K562 (cell line): ENCODE measurements around the gene PAN2. TPM values are rescaled to one million over a fixed set of nuclear protein-coding genes. Genes with fewer than 3 reads are reported as not detected.
A peak's percentile ranks its signal among the peaks of the same experiment; 100 is the strongest.

ENCODE experiments used
- CEBPZ ChIP-seq: fragments of 150-350 bp; IDR thresholded peaks from 2 replicates; pipeline ENCODE4 v1.6.1; 2014; ENCODE audit warnings: low read depth, mild to moderate bottlenecking, low read length, borderline replicate concordance
- CHCHD3 ChIP-seq: fragments of 250-450 bp; sonication (Bioruptor Pico); IDR thresholded peaks from 2 replicates; pipeline ENCODE4 v2.1.2; 2022; ENCODE audit warnings: mild to moderate bottlenecking
- CHD2 ChIP-seq: IDR thresholded peaks from 2 replicates; pipeline ENCODE4 v1.6.1; 2011; ENCODE audit warnings: low read depth, low read length
- DACH1 ChIP-seq: fragments of 450-650 bp; IDR thresholded peaks from 2 replicates; pipeline ENCODE4 v1.6.1; 2018; ENCODE audit not compliant: partially characterized antibody
- FOXA1 ChIP-seq: fragments of 450-650 bp; IDR thresholded peaks from 2 replicates; pipeline ENCODE4 v1.6.1; 2016; ENCODE audit warnings: mild to moderate bottlenecking, borderline replicate concordance
- GATAD2A ChIP-seq: fragments of 450-650 bp; IDR thresholded peaks from 2 replicates; pipeline ENCODE4 v1.6.1; 2017
- HIVEP1 ChIP-seq: fragments of 250-450 bp; sonication (Bioruptor Pico); IDR thresholded peaks from 2 replicates; pipeline ENCODE4 v1.4.0; 2020; ENCODE audit warnings: mild to moderate bottlenecking
- HOMEZ ChIP-seq: fragments of 250-450 bp; sonication (Bioruptor Pico); IDR thresholded peaks from 2 replicates; pipeline ENCODE4 v1.4.0; 2020; ENCODE audit warnings: mild to moderate bottlenecking, moderate library complexity
- NR3C1 ChIP-seq: sonication (generic); formaldehyde crosslinking; IDR thresholded peaks from 2 replicates; pipeline ENCODE4 v1.8.1; 2022; ENCODE audit warnings: missing genetic modification reagents
- PHF8 ChIP-seq: fragments of 200-600 bp; sonication (generic); IDR thresholded peaks from 2 replicates; pipeline ENCODE4 v1.6.1; 2012; ENCODE audit warnings: mixed run types, mild to moderate bottlenecking, inconsistent platforms, low read length, moderate library complexity, borderline replicate concordance
- PTBP1 ChIP-seq: fragments of 200-400 bp; formaldehyde crosslinking; IDR thresholded peaks from 2 replicates; pipeline ENCODE4 v1.6.1; 2017; ENCODE audit warnings: low read depth, low read length
- RBM34 ChIP-seq: fragments of 200-400 bp; formaldehyde crosslinking; IDR thresholded peaks from 2 replicates; pipeline ENCODE4 v1.6.1; 2018; ENCODE audit warnings: low read length, borderline replicate concordance; ENCODE audit not compliant: insufficient read depth
- SETDB1 ChIP-seq: IDR thresholded peaks from one replicate; pipeline ENCODE4 v1.6.1; 2012; ENCODE audit warnings: low read length, control low read depth, inconsistent platforms
- SIN3B ChIP-seq: fragments of 450-650 bp; IDR thresholded peaks from 2 replicates; pipeline ENCODE4 v1.6.1; 2017; ENCODE audit warnings: low read depth, mild to moderate bottlenecking, moderate library complexity
- TCF3 ChIP-seq: sonication (generic); formaldehyde crosslinking; IDR thresholded peaks from 2 replicates; pipeline ENCODE4 v1.4.0; 2020; ENCODE audit warnings: mild to moderate bottlenecking, missing genetic modification reagents
- TRIM28 ChIP-seq: fragments of 450-650 bp; IDR thresholded peaks from 2 replicates; pipeline ENCODE4 v1.6.1; 2017
- UBTF ChIP-seq, 2 experiments: IDR thresholded peaks; 2 replicates each; pipeline ENCODE4 v1.6.1; 2012; ENCODE audit warnings: improper control_type of control experiment in 2 of 2, low read depth in 2 of 2, low read length in 2 of 2, borderline replicate concordance in 1 of 2
- VEZF1 ChIP-seq: fragments of 200-800 bp; sonication (Bioruptor generic); IDR thresholded peaks from 2 replicates; pipeline ENCODE4 v1.6.1; 2017; ENCODE audit warnings: missing genetic modification characterization, missing compliant biosample characterization
- ZNF175 ChIP-seq: fragments of 200-800 bp; sonication (Bioruptor generic); IDR thresholded peaks from 2 replicates; pipeline ENCODE4 v1.6.1; 2016; ENCODE audit warnings: low read depth, mild to moderate bottlenecking, missing genetic modification characterization, missing compliant biosample characterization
- ZNF707 ChIP-seq: fragments of 250-450 bp; sonication (Bioruptor Pico); conservative IDR thresholded peaks from 2 replicates; pipeline ENCODE4 v1.8.0; 2022; ENCODE audit warnings: inconsistent platforms, mild to moderate bottlenecking, moderate library complexity
- polyA plus RNA-seq, 8 experiments: library from polyadenylated mRNA; depleted of rRNA in 4 of 8; stranded (reverse) in 5 of 8; unstranded in 3 of 8; fragments of >200 nt; fragmentation: Nextera tagmentation in 2 of 8; fragmentation: Illumina TruSeq in 1 of 8; extraction: Ambion mirVana in 2 of 8; extraction: Trizol in 1 of 8; gene quantifications; 2 replicates each; pipeline versions ENCODE4 v1.2.1 to v1.2.3, GENCODE V29; 2011 to 2014; ENCODE audit warnings: inconsistent platforms in 1 of 8, missing spikeins in 1 of 8
- total RNA-seq, 7 experiments: library from RNA; depleted of rRNA in 6 of 7; stranded (reverse); fragments of >200 nt in 6 of 7; fragmentation: Illumina TruSeq in 2 of 7; extraction: Trizol in 2 of 7; gene quantifications; 2 replicates each; pipeline versions ENCODE4 v1.2.1 to v1.2.3, GENCODE V29; 2011 to 2021; ENCODE audit warnings: low replicate concordance in 1 of 7

The PAN2 gene
- total and polyA plus RNA-seq, 9 of the 15 experiments (the other 6 are each of a cell fraction or from before 2014, with no cell fraction given), result 15.0 to 66.1 (median 25.9) TPM

GRCh38 chr12:56315622-56316473 lies 18.0 kb downstream of the PAN2 start, which contains the start of gene CNPY2 (continued):
- TF ChIP-seq CEBPZ (no peak), SETDB1 (no peak), GATAD2A (no peak), DACH1 (peak; percentile 84), VEZF1 (peak; percentile 29; the same call in 1 of the 2 replicates), CHCHD3 (CRISPR knock-in tag) (no peak), TCF3 (no peak; the same call in 1 of the 2 replicates), PTBP1 (no peak), HOMEZ (CRISPR knock-in tag) (no peak), ZNF175 (no peak; the same call in 1 of the 2 replicates), RBM34 (no peak), CHD2 (peak; percentile 98), HIVEP1 (CRISPR knock-in tag) (no peak), ZNF707 (no peak), PHF8 (peak; percentile 85; the same call in 1 of the 2 replicates), FOXA1 (no peak), SIN3B (no peak; the same call in 1 of the 2 replicates), NR3C1 (CRISPR knock-in tag) (no peak), UBTF (IDR thresholded peaks at IDR 0.05; ENCODE audit: borderline replicate concordance in 1 of 2, low read depth in 2 of 2, low read length in 2 of 2) (no peak), TRIM28 (no peak; the same call in 1 of the 2 replicates)
